Pancreas (tissue), 10 donors: ENCODE measurements around the gene SNRNP200. TPM values are rescaled to one million over a fixed set of nuclear protein-coding genes. Genes with fewer than 3 reads are reported as not detected.
A peak's percentile ranks its signal among the peaks of the same experiment; 100 is the strongest.

Experiments
- ATAC-seq, 4 donors: fragments of 200-7000 bp; cut with Tn5 transposase; one replicate each; pipeline versions ENCODE4 v1.8.0 to v1.9.1; 2020; ENCODE audit warnings: mild to moderate bottlenecking in 4 of 4, moderate library complexity in 4 of 4
- DNase-seq, 6 donors: peaks; one replicate each; pipeline ENCODE4 v3.0.0-alpha.2; 2020
- FAIRE-seq: peaks from 2 replicates; lab custom pipeline; 2012; peaks lifted over from hg19 to GRCh38; lab: Jason Lieb, UNC
- H3K27ac ChIP-seq, 4 donors: fragments of 200-600 bp; sonication (generic); 1 replicate in 3 of 4; 2 replicates in 1 of 4; pipeline versions ENCODE4 v1.5.0 to v1.8.0; 2020
- H3K27me3 ChIP-seq, 4 donors: fragments of 200-600 bp; one replicate each; pipeline ENCODE4 v1.8.0; 2021
- H3K36me3 ChIP-seq, 3 donors: fragments of 200-600 bp; sonication (generic) in 1 of 3; one replicate each; pipeline versions ENCODE4 v1.5.0 to v1.8.0; 2020 to 2021
- H3K4me1 ChIP-seq, 3 donors: fragments of 200-600 bp; one replicate each; pipeline ENCODE4 v1.8.0; 2021
- H3K4me3 ChIP-seq, 4 donors: fragments of 200-600 bp; sonication (generic) in 2 of 4; one replicate each; pipeline versions ENCODE4 v1.5.0 to v1.8.0; 2020 to 2021
- H3K9me3 ChIP-seq, 4 donors: fragments of 200-600 bp; one replicate each; pipeline ENCODE4 v1.8.0; 2021
- WGBS, 2 donors: extraction: QIAGEN DNeasy Blood & Tissue Kit; methylation state at CpG; one replicate each; pipeline ENCODE4 v1.1.7; 2013; 5-methylcytosine and 5-hydroxymethylcytosine counted together
- intact Hi-C, 3 donors: fragments of 100-400 bp; cut with DNase I; formaldehyde crosslinking; loops; one replicate each; pipeline versions ENCODE4 v1.11.1 to v1.14.2; 2022
- polyA plus RNA-seq, 2 donors: library from polyadenylated mRNA; stranded (reverse); fragments of 200-250 nt; gene quantifications; one replicate each; pipeline ENCODE4 v1.2.3, GENCODE V29; 2013
- total RNA-seq, 6 donors: library from RNA; stranded (reverse); fragmentation: NEBNext Ultra II Directional in 4 of 6; extraction: Animal tissue kit (Norgen Biotek cat#: 25700) in 4 of 6; gene quantifications; one replicate each; pipeline versions ENCODE4 v1.2.1 to v1.2.4, GENCODE V29; 2021 to 2023
- TF ChIP-seq, protein P1 (sequence below), 4 donors: fragments of 200-600 bp; sonication (generic) in 3 of 4; IDR thresholded peaks; one replicate each; pipeline versions ENCODE4 v1.5.0 to v1.8.0; 2021; ENCODE audit warnings: antibody characterized with exemption in 4 of 4
- donor health status: healthy with polysubstance abuse.
- donor health status: DM: no; HTN: no; CAD: no; lungs with moderate emphysema.
- donor health status: DM: no; HTN: no; CAD: no.
- donor health status: control.
- donor health status: control.
- donor health status: Bipolar disorder and iron deficiency.
- donor health status: DM: yes; HTN: yes; CAD: no.
- donor health status: DM: no; HTN: no; CAD: no.
- donor health status: DM: no; HTN: no; CAD: no.
- donor health status: DM: yes; HTN: yes; CAD: no.

SNRNP200 gene
- total and polyA plus RNA-seq, 8 donors: 42.1 to 87.7 (median 50.3) TPM

DNA sequence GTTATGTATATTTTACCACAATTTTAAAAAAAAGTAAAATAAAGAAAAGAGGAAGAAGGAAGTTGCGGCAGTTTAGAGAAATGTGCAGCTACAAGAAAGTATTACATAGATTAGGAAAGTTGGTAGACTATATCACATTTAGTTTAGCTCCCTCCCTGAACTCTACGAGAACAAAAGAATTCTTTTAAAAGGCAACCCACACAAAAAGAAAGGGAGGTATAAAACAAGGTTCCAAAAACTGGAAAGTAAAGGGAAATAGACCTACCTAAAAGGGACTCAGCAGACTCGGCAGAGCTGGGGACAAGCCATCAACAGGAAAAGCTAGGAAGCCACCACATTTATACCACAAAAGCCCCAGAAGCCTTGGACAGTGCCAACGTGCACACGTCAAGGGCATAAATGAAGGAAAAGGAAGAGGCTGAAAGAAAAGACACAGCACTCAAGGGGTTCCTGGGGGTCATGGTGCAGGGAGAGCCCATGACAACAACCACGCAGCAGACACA, 48.7 kb downstream of the SNRNP200 start:
- H3K4me1 ChIP-seq: peaks cover 28 to 37% (median 30%) of the 10 kb centered on the region in 3 donors
- peak overlapping the region in 2 of 4 donors; percentile 57 to 92 for H3K27ac ChIP-seq
- TF ChIP-seq, protein P1, sequence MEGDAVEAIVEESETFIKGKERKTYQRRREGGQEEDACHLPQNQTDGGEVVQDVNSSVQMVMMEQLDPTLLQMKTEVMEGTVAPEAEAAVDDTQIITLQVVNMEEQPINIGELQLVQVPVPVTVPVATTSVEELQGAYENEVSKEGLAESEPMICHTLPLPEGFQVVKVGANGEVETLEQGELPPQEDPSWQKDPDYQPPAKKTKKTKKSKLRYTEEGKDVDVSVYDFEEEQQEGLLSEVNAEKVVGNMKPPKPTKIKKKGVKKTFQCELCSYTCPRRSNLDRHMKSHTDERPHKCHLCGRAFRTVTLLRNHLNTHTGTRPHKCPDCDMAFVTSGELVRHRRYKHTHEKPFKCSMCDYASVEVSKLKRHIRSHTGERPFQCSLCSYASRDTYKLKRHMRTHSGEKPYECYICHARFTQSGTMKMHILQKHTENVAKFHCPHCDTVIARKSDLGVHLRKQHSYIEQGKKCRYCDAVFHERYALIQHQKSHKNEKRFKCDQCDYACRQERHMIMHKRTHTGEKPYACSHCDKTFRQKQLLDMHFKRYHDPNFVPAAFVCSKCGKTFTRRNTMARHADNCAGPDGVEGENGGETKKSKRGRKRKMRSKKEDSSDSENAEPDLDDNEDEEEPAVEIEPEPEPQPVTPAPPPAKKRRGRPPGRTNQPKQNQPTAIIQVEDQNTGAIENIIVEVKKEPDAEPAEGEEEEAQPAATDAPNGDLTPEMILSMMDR (IDR thresholded peaks at IDR 0.05): no peak
- DNase-seq: no peak
- no peaks in the 10 kb centered on the region for H3K27me3 ChIP-seq
- no peak overlapping the region for H3K4me3 ChIP-seq
- FAIRE-seq: no peak
- intact Hi-C loops: no loop called here
- no peak for ATAC-seq
- H3K9me3 ChIP-seq: no peaks in the 10 kb centered on the region
- WGBS, 2 donors: 85 to 90% methylated on average over 6 of the region's 6 CpGs
- H3K36me3 ChIP-seq: peaks cover 0 to 40% (median 13%) of the 10 kb centered on the region in 3 donors

DNA sequence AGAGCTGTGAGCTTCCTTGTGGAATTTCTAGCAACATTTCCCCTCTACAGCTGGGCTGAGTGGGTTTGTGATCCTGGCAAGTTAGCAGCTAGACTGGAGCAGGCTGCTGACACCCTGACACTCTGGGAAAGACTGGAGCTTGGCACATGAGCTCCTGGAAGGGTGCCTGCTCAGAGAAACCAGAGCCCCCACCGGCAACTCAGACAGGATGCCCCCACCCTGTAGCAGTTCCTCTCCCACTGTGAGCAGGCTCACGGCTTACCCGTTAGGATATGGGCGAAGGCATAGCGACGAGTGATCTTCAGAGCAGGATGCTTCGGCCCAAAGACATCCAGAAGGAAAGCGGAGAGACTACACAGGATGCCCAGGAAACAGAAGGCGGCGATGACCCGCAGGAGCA, 50.8 kb downstream of the SNRNP200 start:
- ATAC-seq (no peak), DNase-seq (no peak), FAIRE-seq (no peak)
- TF ChIP-seq, protein P1 (IDR thresholded peaks at IDR 0.05): no peak
- Histone ChIP-seq H3K36me3 (peaks cover 0 to 40% (median 13%) of the 10 kb centered on the region in 3 donors), H3K9me3 (no peaks in the 10 kb centered on the region), H3K27ac (no peak overlapping the region), H3K4me1 (peaks cover 9 to 16% (median 9%) of the 10 kb centered on the region in 3 donors), H3K4me3 (no peak overlapping the region), H3K27me3 (no peaks in the 10 kb centered on the region)
- WGBS, 2 donors: 82 to 95% methylated on average over 11 of the region's 11 CpGs
- intact Hi-C loops: no loop called here

DNA sequence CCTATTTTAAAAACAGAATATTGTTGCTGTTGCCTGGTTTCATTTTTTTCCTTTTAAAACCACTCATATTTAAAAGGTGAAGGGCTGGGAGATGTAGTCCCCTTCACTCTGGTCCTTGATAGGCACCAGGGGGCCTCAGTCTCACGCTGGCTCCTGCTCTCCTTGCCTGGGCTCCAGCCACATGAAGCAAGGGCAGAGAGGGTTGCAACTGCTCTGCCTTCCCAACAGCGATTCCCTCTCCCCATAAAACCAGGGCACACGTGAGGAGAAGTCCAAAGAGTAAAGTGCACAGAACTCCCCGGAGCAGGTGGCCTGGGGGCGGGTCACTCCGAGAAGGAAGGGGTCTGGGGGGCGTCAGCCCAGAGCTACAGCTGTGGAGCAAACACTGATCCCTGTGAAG, 52.3 kb downstream of the SNRNP200 start:
- Histone ChIP-seq H3K27ac (no peak overlapping the region), H3K4me1 (peaks cover 0 to under 1% (median 0%) of the 10 kb centered on the region in 3 donors), H3K4me3 (no peak overlapping the region), H3K27me3 (no peaks in the 10 kb centered on the region), H3K9me3 (no peaks in the 10 kb centered on the region), H3K36me3 (peaks cover 0 to 40% (median 13%) of the 10 kb centered on the region in 3 donors)
- no peak for DNase-seq
- WGBS, 2 donors: 76 to 81% methylated on average over 7 of the region's 7 CpGs
- TF ChIP-seq, protein P1 (IDR thresholded peaks at IDR 0.05): no peak
- ATAC-seq: no peak
- intact Hi-C loops: no loop called here
- no peak for FAIRE-seq

DNA sequence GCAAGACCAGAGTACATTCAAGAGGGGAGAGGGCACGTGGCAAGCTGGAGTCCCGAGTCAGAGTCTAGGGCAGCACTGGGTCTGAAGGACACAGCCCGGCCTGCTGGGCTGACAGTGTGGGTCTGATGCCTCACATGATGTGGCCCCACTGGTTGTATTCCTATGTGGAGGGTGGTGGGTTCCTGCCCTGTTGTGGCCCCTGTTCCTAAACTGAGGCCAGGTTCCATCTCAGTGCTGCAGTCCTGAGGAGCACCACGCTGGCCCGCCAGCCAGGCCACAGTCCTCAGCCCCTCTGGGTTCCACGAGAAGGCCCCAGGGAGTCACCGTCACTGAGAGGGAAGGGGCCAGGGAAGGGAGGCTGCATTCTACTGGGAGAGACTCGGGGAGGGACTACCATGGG, 52.8 kb downstream of the SNRNP200 start:
- 89 to 98% methylated on average over 8 of the region's 8 CpGs for WGBS, 2 donors
- ATAC-seq (no peak), FAIRE-seq (no peak), DNase-seq (no peak)
- H3K27ac ChIP-seq: no peak overlapping the region
- intact Hi-C loops: no loop called here
- H3K4me3 ChIP-seq: no peak overlapping the region
- TF ChIP-seq, protein P1 (IDR thresholded peaks at IDR 0.05): no peak
- peaks cover 0 to 40% (median 13%) of the 10 kb centered on the region in 3 donors for H3K36me3 ChIP-seq
- no peaks in the 10 kb centered on the region for H3K4me1 ChIP-seq
- H3K27me3 ChIP-seq: no peaks in the 10 kb centered on the region
- no peaks in the 10 kb centered on the region for H3K9me3 ChIP-seq

DNA sequence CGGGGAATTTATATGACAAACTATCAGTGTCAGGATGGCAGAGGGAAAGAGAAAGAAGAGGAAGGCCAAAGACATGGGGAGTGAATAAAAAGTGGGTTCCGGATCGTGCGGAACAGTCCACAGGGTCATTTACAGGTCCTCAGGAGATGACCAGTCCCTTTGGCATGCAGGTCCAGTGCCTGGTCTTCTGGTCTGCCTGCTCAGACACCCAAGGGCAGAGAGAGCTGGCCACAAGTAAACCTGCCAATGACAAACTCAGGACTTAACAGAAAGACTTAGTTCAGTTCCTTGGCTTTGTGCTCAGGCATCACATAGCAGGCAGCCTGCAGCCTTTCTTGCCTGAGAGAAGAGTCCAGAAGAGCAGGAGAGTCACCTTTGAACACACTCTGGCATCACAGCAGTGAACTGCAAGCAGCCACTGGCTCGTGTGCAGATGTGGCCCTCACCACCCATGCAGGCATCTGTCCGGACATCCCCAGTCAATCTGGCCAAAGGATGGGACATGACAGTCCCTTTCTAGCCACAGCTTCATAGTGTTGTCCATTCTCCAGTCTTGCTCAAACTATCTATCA, 53.5 kb downstream of the SNRNP200 start:
- Histone ChIP-seq H3K36me3 (peaks cover 0 to 40% (median 13%) of the 10 kb centered on the region in 3 donors), H3K4me1 (no peaks in the 10 kb centered on the region), H3K27ac (no peak overlapping the region), H3K4me3 (no peak overlapping the region), H3K9me3 (no peaks in the 10 kb centered on the region), H3K27me3 (no peaks in the 10 kb centered on the region)
- TF ChIP-seq, protein P1 (IDR thresholded peaks at IDR 0.05): no peak
- ATAC-seq (peak; percentile 55 to 91 (median 75)), FAIRE-seq (no peak), DNase-seq (peak in 3 of 6 donors; percentile 22 to 57 (median 54))
- intact Hi-C loops: no loop called here
- 73 to 78% methylated on average over 6 of the region's 6 CpGs for WGBS, 2 donors
